HCT116 (cell line): ENCODE measurements around the gene FAM20C. TPM values are rescaled to one million over a fixed set of nuclear protein-coding genes. Genes with fewer than 3 reads are reported as not detected.

ENCODE experiments used
- ATAC-seq: fragments of 200-7000 bp; cut with Tn5 transposase; 2 replicates; pipeline ENCODE4 v1.9.1; 2020; ENCODE audit warnings: mild to moderate bottlenecking, moderate library complexity
- BruUV-seq: library from RNA; stranded (reverse); fragments of 400-500 nt; replicated peaks from 2 replicates; lab custom pipeline; 2021; lab: Mats Ljungman, UMichigan
- CTCF ChIA-PET: fragments of 300-600 bp; sonication (Branson Sonifier 250); formaldehyde crosslinking; loops from one replicate; lab custom pipeline; 2021; ENCODE audit warnings: antibody characterized with exemption; lab: Charles Lee
- POLR2A ChIA-PET: fragments of 300-600, 350-600 bp; sonication (Branson Sonifier 250); formaldehyde crosslinking; loops from one replicate; lab custom pipeline; 2021; ENCODE audit warnings: antibody characterized with exemption; lab: Charles Lee
- RAD21 ChIA-PET, 2 experiments: fragments of 300-600 bp; sonication (Branson Sonifier 250); formaldehyde crosslinking; loops; one replicate each; lab custom pipeline; 2023; ENCODE audit warnings: low total read pairs in 2 of 2; ENCODE audit not compliant: uncharacterized antibody in 2 of 2, unreplicated experiment in 2 of 2, low non-redundant PET in 1 of 2; lab: Charles Lee
- DNase-seq: peaks from one replicate; pipeline ENCODE4 v3.0.0-alpha.2; 2010; ENCODE audit warnings: low read depth, low spot score
- H2AFZ ChIP-seq: fragments of 200-600 bp; shearing (Covaris generic), sonication (generic); 2 replicates; pipeline ENCODE4 v1.6.1; 2017; ENCODE audit warnings: low read depth, mixed run types, mixed read lengths, antibody characterized with exemption, low read length; ENCODE audit not compliant: poor library complexity, severe bottlenecking
- H3K27ac ChIP-seq: 2 replicates; pipeline ENCODE4 v1.5.1; 2012; ENCODE audit warnings: low read depth, low read length
- H3K27me3 ChIP-seq: fragments of 200-600 bp; sonication (generic); 2 replicates; pipeline ENCODE4 v1.6.1; 2016; ENCODE audit warnings: mixed run types, low read length, mixed read lengths; ENCODE audit not compliant: insufficient read depth
- H3K36me3 ChIP-seq, 2 experiments: fragments of 200-500 bp in 1 of 2; fragments of 200-600 bp in 1 of 2; sonication (Bioruptor generic) in 1 of 2; sonication (generic) in 1 of 2; 2 replicates each; pipeline versions ENCODE4 v1.5.1 to v1.6.1; 2014 to 2016; ENCODE audit warnings: low read length in 2 of 2, inconsistent platforms in 1 of 2, mixed read lengths in 1 of 2, mixed run types in 1 of 2; ENCODE audit not compliant: insufficient read depth in 2 of 2, control insufficient read depth in 1 of 2
- H3K4me1 ChIP-seq, 2 experiments: fragments of 200-600 bp in 1 of 2; sonication (generic) in 1 of 2; 2 replicates each; pipeline versions ENCODE4 v1.5.1 to v1.6.1; 2012 to 2017; ENCODE audit warnings: low read length in 2 of 2, inconsistent platforms in 1 of 2, mild to moderate bottlenecking in 1 of 2, mixed read lengths in 1 of 2, mixed run types in 1 of 2, moderate library complexity in 1 of 2; ENCODE audit not compliant: insufficient read depth in 2 of 2, control insufficient read depth in 1 of 2
- H3K4me2 ChIP-seq: fragments of 200-600 bp; sonication (generic); 2 replicates; pipeline ENCODE4 v1.6.1; 2017; ENCODE audit warnings: mixed run types, low read length, mixed read lengths
- H3K4me3 ChIP-seq, 2 experiments: fragments of 200-600 bp in 1 of 2; sonication (generic) in 1 of 2; replicated peaks in 1 of 2; 2 replicates each; pipeline ENCODE4 v1.5.1; 2011 to 2016; ENCODE audit warnings: low read length in 2 of 2, control low read depth in 1 of 2, low read depth in 1 of 2, mild to moderate bottlenecking in 1 of 2, mixed read lengths in 1 of 2, mixed run types in 1 of 2
- H3K79me2 ChIP-seq: fragments of 200-600 bp; sonication (generic); 2 replicates; pipeline ENCODE4 v1.6.1; 2017; ENCODE audit warnings: mild to moderate bottlenecking, mixed run types, low read length, moderate library complexity, mixed read lengths; ENCODE audit not compliant: insufficient read depth
- H3K9ac ChIP-seq: fragments of 200-600 bp; sonication (generic); 2 replicates; pipeline ENCODE4 v1.6.1; 2016; ENCODE audit warnings: low read length, mixed read lengths
- H3K9me2 ChIP-seq: fragments of 200-600 bp; sonication (generic), shearing (Covaris generic); 2 replicates; pipeline ENCODE4 v1.6.1; 2017; ENCODE audit warnings: mixed run types, mild to moderate bottlenecking, moderate library complexity; ENCODE audit not compliant: insufficient read depth
- H3K9me3 ChIP-seq, 2 experiments: fragments of 200-500 bp in 1 of 2; fragments of 200-600 bp in 1 of 2; sonication (Bioruptor generic) in 1 of 2; sonication (generic) in 1 of 2; 2 replicates each; pipeline ENCODE4 v1.6.1; 2014 to 2017; ENCODE audit warnings: low read length in 2 of 2, mixed read lengths in 2 of 2, inconsistent platforms in 1 of 2, low read depth in 1 of 2, mild to moderate bottlenecking in 1 of 2, mixed run types in 1 of 2, moderate library complexity in 1 of 2; ENCODE audit not compliant: control insufficient read depth in 1 of 2, insufficient read depth in 1 of 2
- H4K20me1 ChIP-seq: fragments of 200-600 bp; sonication (generic), shearing (Covaris generic); 2 replicates; pipeline ENCODE4 v1.6.1; 2017; ENCODE audit warnings: mixed run types, mild to moderate bottlenecking, moderate library complexity; ENCODE audit not compliant: insufficient read depth
- CBX3 ChIP-seq: IDR thresholded peaks from 2 replicates; pipeline ENCODE4 v1.6.1; 2012; ENCODE audit warnings: low read depth
- ELF1 ChIP-seq: IDR thresholded peaks from 2 replicates; pipeline ENCODE4 v1.6.1; 2012; ENCODE audit warnings: low read depth, borderline replicate concordance
- POLR2A ChIP-seq: IDR thresholded peaks from 2 replicates; pipeline ENCODE4 v1.7.0; 2011; ENCODE audit warnings: borderline replicate concordance; ENCODE audit not compliant: insufficient read depth, insufficient read length; ENCODE audit errors: extremely low read depth
- POLR2AphosphoS5 ChIP-seq: IDR thresholded peaks from 2 replicates; pipeline ENCODE4 v1.6.1; 2011; ENCODE audit warnings: mild to moderate bottlenecking, low read depth, low read length, moderate library complexity
- RAD21 ChIP-seq: IDR thresholded peaks from 2 replicates; pipeline ENCODE4 v1.6.1; 2012; ENCODE audit warnings: low read depth, mild to moderate bottlenecking
- SP1 ChIP-seq: IDR thresholded peaks from 2 replicates; pipeline ENCODE4 v1.6.1; 2012; ENCODE audit warnings: low read depth
- YY1 ChIP-seq: IDR thresholded peaks from 2 replicates; pipeline ENCODE4 v1.6.1; 2011; ENCODE audit warnings: low read length, low read depth, moderate library complexity, mild to moderate bottlenecking; ENCODE audit not compliant: insufficient replicate concordance; ENCODE audit errors: extremely low read depth
- ZNF274 ChIP-seq: fragments of 200-500 bp; sonication (Bioruptor generic); IDR thresholded peaks from 2 replicates; pipeline ENCODE4 v1.6.1; 2014; ENCODE audit warnings: mild to moderate bottlenecking, low read depth, low read length, inconsistent platforms
- intact Hi-C: fragments of 100-400 bp; cut with micrococcal nuclease; formaldehyde crosslinking; loops from 2 replicates; pipeline ENCODE4 v1.10.0; 2022
- total RNA-seq: library from RNA; stranded (reverse); gene quantifications from one replicate; pipeline ENCODE4 v1.2.1, GENCODE V29; 2021; ENCODE audit not compliant: unreplicated experiment
- TF ChIP-seq, protein P1 (sequence below): IDR thresholded peaks from 2 replicates; pipeline ENCODE4 v1.6.1; 2012

FAM20C gene
- total RNA-seq, 1 experiment from 2014 or later = 27.1 TPM

DNA sequence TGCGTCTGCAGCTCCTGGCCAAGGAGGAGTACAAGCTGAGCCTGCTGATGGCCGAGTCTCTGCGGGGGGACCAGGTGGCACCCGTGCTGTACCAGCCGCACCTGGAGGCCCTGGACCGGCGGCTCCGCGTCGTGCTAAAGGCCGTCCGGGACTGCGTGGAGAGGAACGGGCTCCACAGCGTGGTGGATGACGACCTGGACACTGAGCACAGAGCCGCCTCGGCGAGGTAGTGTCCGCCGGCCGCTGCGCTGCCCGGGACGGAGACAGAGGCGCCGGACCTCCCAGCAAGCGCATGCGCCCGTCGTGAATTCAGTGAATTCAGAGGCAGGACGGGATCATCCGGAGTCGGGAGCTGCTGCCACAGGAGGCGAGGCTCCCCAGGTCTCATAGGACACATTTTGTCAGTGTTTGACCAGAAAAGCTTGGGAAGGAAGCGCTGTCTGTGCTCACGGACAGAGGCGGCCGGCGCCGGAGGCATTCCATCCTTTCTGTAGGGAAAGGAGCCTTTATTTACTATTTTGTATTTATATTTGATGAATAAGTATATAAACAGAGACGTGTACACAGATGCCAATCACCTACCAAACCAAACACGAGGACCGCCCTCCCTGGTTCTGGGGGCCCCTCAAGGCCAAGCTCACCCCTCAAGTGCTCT lies 67.5 kb downstream of the FAM20C start:
- peaks cover 0 to 5% of the 10 kb centered on the region in 2 experiments; a peak in 2 of 4 replicates for H3K36me3 ChIP-seq
- DNase-seq = no peak
- intact Hi-C loops = no loop called here
- H4K20me1 ChIP-seq = no peaks in the 10 kb centered on the region
- RAD21 ChIA-PET = no interaction called here
- no peaks in the 10 kb centered on the region for H3K27me3 ChIP-seq
- ATAC-seq = no peak
- H3K9me2 ChIP-seq = no peaks in the 10 kb centered on the region
- H3K4me1 ChIP-seq = no peaks in the 10 kb centered on the region
- no peak overlapping the region for H2AFZ ChIP-seq
- H3K4me2 ChIP-seq = no peak overlapping the region
- CTCF ChIA-PET = no interaction called here
- no TSS peak for BruUV-seq
- peaks cover 22 to 31% of the 10 kb centered on the region in 2 experiments; a peak in 2 of 4 replicates for H3K9me3 ChIP-seq
- no peak overlapping the region for H3K4me3 ChIP-seq
- H3K27ac ChIP-seq = no peak overlapping the region
- H3K79me2 ChIP-seq = no peaks in the 10 kb centered on the region
- POLR2A ChIA-PET = no interaction called here
- TF ChIP-seq, protein P1, sequence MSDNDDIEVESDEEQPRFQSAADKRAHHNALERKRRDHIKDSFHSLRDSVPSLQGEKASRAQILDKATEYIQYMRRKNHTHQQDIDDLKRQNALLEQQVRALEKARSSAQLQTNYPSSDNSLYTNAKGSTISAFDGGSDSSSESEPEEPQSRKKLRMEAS = no peak
- TF ChIP-seq ELF1 = no peak
- no peak for TF ChIP-seq CBX3
- no peak for TF ChIP-seq SP1
- no peak overlapping the region for H3K9ac ChIP-seq

DNA sequence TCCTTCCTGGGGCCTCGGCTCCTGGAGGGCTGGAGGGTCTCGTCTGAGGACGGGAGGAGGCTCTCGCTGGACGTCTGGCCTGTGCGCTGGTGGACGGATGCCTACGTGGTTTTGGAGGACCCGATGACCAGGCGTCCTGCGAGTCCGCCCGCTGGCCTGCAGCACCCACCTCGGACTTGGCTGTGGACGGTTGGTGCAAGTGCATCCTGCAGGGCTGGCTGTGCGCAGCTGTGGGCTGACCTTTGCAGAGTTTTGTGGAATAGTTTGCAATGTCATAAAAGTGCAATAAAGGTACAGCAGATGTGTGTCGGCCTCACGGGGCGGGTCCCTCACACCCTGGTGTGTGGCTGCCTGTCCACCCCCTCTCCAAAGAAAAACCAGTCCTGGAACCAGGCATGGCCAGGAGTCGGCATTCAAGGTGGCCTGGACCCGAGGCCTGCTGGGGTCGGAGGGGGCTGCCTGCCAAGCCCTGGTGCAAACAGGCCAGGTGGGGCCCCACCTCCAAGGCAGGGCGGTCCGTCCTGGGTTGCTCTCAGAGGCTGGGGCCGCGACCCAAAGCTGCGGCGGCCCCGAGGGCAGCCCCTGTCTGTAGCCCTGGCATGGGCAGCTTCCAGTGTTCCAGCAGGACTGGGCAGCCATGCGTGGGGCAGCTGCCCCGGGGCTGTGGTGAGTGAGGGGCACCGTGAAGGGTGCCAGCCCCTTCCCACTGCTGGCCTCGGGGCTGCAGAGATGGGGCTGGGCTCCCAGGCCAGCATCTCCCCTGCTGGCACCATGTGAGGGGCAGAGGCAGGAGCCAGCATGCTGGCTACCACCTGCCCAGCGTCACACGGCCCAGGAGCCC lies 68.3 kb downstream of the FAM20C start:
- H3K9me2 ChIP-seq = no peaks in the 10 kb centered on the region
- POLR2A ChIA-PET = no interaction called here
- no peak overlapping the region for H3K4me2 ChIP-seq
- intact Hi-C loops = no loop called here
- no peak for TF ChIP-seq RAD21
- no peak for TF ChIP-seq ZNF274
- no peak for TF ChIP-seq YY1
- TF ChIP-seq ELF1 = no peak
- no peak for TF ChIP-seq POLR2AphosphoS5
- no peak for TF ChIP-seq POLR2A
- TF ChIP-seq, all 23 proteins: peak for 0
- CTCF ChIA-PET = no interaction called here
- Histone ChIP-seq H3K9ac (no peak overlapping the region), H4K20me1 (no peaks in the 10 kb centered on the region), H2AFZ (no peak overlapping the region), H3K36me3 (peaks cover 0 to 5% of the 10 kb centered on the region in 2 experiments; a peak in 2 of 4 replicates), H3K27ac (no peak overlapping the region), H3K79me2 (no peaks in the 10 kb centered on the region), H3K27me3 (no peaks in the 10 kb centered on the region), H3K4me3 (no peak overlapping the region), H3K4me1 (no peaks in the 10 kb centered on the region), H3K9me3 (peaks cover 23 to 31% of the 10 kb centered on the region in 2 experiments; a peak in 2 of 4 replicates)
- no peak for DNase-seq
- ATAC-seq = 0 out of 2 replicates have a peak, but pooled peaks have one; percentile 14
- RAD21 ChIA-PET = no interaction called here
- no TSS peak for BruUV-seq
